Measurements from ENCODE around the gene NTN1. TPM values are rescaled to one million over a fixed set of nuclear protein-coding genes. Genes with fewer than 3 reads are reported as not detected.

NTN1 gene
- total RNA-seq, 1 experiment from 2014 or later = 4.2 TPM

DNA sequence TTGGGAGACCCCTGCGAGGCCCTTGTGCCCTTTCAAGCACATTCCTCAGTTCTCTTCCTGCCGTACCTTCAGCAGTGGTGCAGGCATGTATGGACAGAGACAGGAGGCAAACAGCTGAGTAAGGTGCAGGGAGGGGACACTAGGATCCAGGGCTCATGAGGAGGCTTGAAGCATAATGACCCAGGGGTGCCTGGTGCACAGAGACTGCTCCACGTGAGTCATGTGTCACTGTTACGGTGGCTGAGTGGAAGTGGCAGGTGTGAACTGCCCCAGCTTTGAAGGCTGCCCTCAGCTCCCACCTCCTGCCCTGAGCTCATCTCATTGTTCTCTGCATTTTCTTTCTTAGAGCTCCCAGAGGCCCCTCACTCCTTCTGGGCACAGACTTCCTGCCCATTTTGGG, 124.8 kb downstream of the NTN1 start:
- Histone ChIP-seq H3K36me3 (ENCODE audit: control insufficient read depth in 1 of 2, insufficient read depth in 2 of 2, low read length in 2 of 2) (no peaks in the 10 kb centered on the region), H3K27ac (ENCODE audit: low read depth, low read length) (no peak overlapping the region), H3K9me2 (ENCODE audit: insufficient read depth) (no peaks in the 10 kb centered on the region), H3K9me3 (ENCODE audit: control insufficient read depth in 1 of 2, insufficient read depth in 1 of 2, low read depth in 1 of 2, low read length in 2 of 2) (no peaks in the 10 kb centered on the region), H3K79me2 (ENCODE audit: insufficient read depth, low read length) (no peaks in the 10 kb centered on the region), H4K20me1 (ENCODE audit: insufficient read depth) (no peaks in the 10 kb centered on the region), H3K9ac (ENCODE audit: low read length) (no peak overlapping the region), H3K27me3 (ENCODE audit: insufficient read depth, low read length) (no peaks in the 10 kb centered on the region), H3K4me1 (ENCODE audit: control insufficient read depth in 1 of 2, insufficient read depth in 2 of 2, low read length in 2 of 2) (no peaks in the 10 kb centered on the region), H3K4me2 (ENCODE audit: low read length) (no peak overlapping the region), H3K4me3 (replicated peaks in 1 of 2; ENCODE audit: low read depth in 1 of 2, low read length in 2 of 2) (no peak overlapping the region), H2AFZ (ENCODE audit: low read depth, low read length, poor library complexity, severe bottlenecking) (no peak overlapping the region)
- DNase-seq (ENCODE audit: low read depth, low spot score) (no peak), ATAC-seq (no peak)
- intact Hi-C loops (cut with micrococcal nuclease) = no loop called here
- ChIA-PET POLR2A (no interaction called here), RAD21 (ENCODE audit: low non-redundant PET in 1 of 2, low total read pairs in 2 of 2, uncharacterized antibody in 2 of 2, unreplicated experiment in 2 of 2) (no interaction called here), CTCF (no interaction called here)
- BruUV-seq (replicated peaks) = no TSS peak
- TF ChIP-seq ZFX (IDR thresholded peaks at IDR 0.05) (no peak), FOSL1 (IDR thresholded peaks at IDR 0.05; ENCODE audit: low read depth) (no peak), ELF1 (IDR thresholded peaks at IDR 0.05; ENCODE audit: borderline replicate concordance, low read depth) (no peak), TCF7L2 (IDR thresholded peaks at IDR 0.05; ENCODE audit: borderline replicate concordance, extremely low read depth, insufficient read depth, insufficient read length) (no peak), POLR2AphosphoS5 (IDR thresholded peaks at IDR 0.05; ENCODE audit: low read depth, low read length) (no peak), SP1 (IDR thresholded peaks at IDR 0.05; ENCODE audit: low read depth) (no peak), REST (IDR thresholded peaks at IDR 0.05; ENCODE audit: low read depth) (no peak), RAD21 (IDR thresholded peaks at IDR 0.05; ENCODE audit: low read depth) (no peak), CBX3 (IDR thresholded peaks at IDR 0.05; ENCODE audit: low read depth) (no peak), YY1 (IDR thresholded peaks at IDR 0.05; ENCODE audit: extremely low read depth, insufficient replicate concordance, low read depth, low read length) (no peak), SRF (IDR thresholded peaks at IDR 0.05; ENCODE audit: low read depth) (no peak), ZNF274 (IDR thresholded peaks at IDR 0.05; ENCODE audit: low read depth, low read length) (no peak)
- TF ChIP-seq, protein P1, sequence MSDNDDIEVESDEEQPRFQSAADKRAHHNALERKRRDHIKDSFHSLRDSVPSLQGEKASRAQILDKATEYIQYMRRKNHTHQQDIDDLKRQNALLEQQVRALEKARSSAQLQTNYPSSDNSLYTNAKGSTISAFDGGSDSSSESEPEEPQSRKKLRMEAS (IDR thresholded peaks at IDR 0.05) = no peak
- TF ChIP-seq, protein P2, sequence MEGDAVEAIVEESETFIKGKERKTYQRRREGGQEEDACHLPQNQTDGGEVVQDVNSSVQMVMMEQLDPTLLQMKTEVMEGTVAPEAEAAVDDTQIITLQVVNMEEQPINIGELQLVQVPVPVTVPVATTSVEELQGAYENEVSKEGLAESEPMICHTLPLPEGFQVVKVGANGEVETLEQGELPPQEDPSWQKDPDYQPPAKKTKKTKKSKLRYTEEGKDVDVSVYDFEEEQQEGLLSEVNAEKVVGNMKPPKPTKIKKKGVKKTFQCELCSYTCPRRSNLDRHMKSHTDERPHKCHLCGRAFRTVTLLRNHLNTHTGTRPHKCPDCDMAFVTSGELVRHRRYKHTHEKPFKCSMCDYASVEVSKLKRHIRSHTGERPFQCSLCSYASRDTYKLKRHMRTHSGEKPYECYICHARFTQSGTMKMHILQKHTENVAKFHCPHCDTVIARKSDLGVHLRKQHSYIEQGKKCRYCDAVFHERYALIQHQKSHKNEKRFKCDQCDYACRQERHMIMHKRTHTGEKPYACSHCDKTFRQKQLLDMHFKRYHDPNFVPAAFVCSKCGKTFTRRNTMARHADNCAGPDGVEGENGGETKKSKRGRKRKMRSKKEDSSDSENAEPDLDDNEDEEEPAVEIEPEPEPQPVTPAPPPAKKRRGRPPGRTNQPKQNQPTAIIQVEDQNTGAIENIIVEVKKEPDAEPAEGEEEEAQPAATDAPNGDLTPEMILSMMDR (IDR thresholded peaks at IDR 0.05 in 2 of 3, conservative IDR thresholded peaks at IDR 0.05 in 1 of 3; ENCODE audit: borderline replicate concordance in 1 of 3, insufficient read depth in 1 of 3, low read depth in 2 of 3, low read length in 2 of 3) = no peak

Data from HCT116 (cell line).